Measurements from ENCODE around the gene GIT2. TPM values are rescaled to one million over a fixed set of nuclear protein-coding genes. Genes with fewer than 3 reads are reported as not detected.
A peak's percentile ranks its signal among the peaks of the same experiment; 100 is the strongest.
"Not testable (repeated sequence)": the region's sequence is repeated elsewhere in the genome, so short reads cannot be mapped to it uniquely, and the experiment has no call there.

The GIT2 gene
- total RNA-seq, 8 experiments from 2014 or later = 15.5 to 52.4 (median 23.8) TPM

DNA sequence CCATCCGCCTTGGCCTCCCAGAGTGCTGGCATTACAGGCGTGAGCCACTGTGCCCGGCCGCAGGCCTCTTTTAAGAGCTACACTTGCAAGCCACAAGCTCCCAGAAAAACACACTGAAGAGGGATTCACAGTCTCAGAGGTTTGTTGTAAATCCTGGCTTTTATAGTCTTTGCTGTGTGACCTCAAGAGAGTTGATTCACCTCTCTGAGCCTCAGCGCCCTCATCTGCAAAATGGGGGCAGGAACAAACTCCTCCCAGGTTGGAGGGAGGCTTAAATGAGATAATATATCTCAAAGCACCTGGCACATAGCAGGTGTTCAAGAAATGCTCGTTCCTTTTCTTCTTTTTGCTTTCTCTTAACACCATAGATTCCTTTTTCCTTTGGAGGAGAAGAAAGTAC, 100.0 kb downstream of the GIT2 start:
- in situ Hi-C loops (cut with MboI; ENCODE audit: low pct_unique_long_range_greater_than_20kb in 2 of 9, low sequenced_read_pairs in 9 of 9, unreplicated experiment in 9 of 9) = loop anchor here in 2 of 9 experiments (25.0 kb wide), 1 partner anchor 309 kb away; no protein-coding TSS in a partner anchor
- H3K27ac ChIP-seq = no peak overlapping the region
- peaks cover 5 to 6% of the 10 kb centered on the region in 2 donors for H3K4me1 ChIP-seq (replicated peaks in 1 of 2)
- H3K4me3 ChIP-seq = no peak overlapping the region
- ATAC-seq (replicated peaks in 6 of 8) = no peak
- 38 to 100% (median 74%) methylated on average over 1 to 4 of the region's 6 CpGs; no CpG with 5 or more reads in 5 of the 10 experiments for WGBS, 10 experiments

GRCh38 chr12:109894939-109895338, 101.2 kb downstream of the GIT2 start:
- in situ Hi-C loops (cut with MboI; ENCODE audit: low pct_unique_long_range_greater_than_20kb in 2 of 9, low sequenced_read_pairs in 9 of 9, unreplicated experiment in 9 of 9) = loop anchor here in 2 of 9 experiments (25.0 kb wide), 1 partner anchor 308 kb away; no protein-coding TSS in a partner anchor
- Histone ChIP-seq H3K4me3 (no peak overlapping the region), H3K27ac (no peak overlapping the region), H3K4me1 (replicated peaks in 1 of 2) (peaks cover 6 to 11% of the 10 kb centered on the region in 2 donors)
- ATAC-seq (replicated peaks in 6 of 8) = no peak
- WGBS, 10 experiments = 38 to 100% (median 80%) methylated on average over 1 to 2 of the region's 4 CpGs; no CpG with 5 or more reads in 7 of the 10 experiments

GRCh38 chr12:109893261-109893995, 102.7 kb downstream of the GIT2 start:
- H3K4me1 ChIP-seq (replicated peaks in 1 of 2) = peaks cover 10 to 18% of the 10 kb centered on the region in 2 donors
- no peak overlapping the region for H3K27ac ChIP-seq
- ATAC-seq (replicated peaks in 6 of 8) = no peak
- in situ Hi-C loops (cut with MboI; ENCODE audit: low pct_unique_long_range_greater_than_20kb in 2 of 9, low sequenced_read_pairs in 9 of 9, unreplicated experiment in 9 of 9) = loop anchor here in 2 of 9 experiments (25.0 kb wide), 1 partner anchor 306 kb away; no protein-coding TSS in a partner anchor
- H3K4me3 ChIP-seq = no peak overlapping the region
- WGBS, 10 experiments = 55 to 100% (median 80%) methylated on average over 1 to 7 of the region's 7 CpGs; no CpG with 5 or more reads in 2 of the 10 experiments

GRCh38 chr12:109892748-109893147, 103.4 kb downstream of the GIT2 start:
- peaks cover 10 to 18% of the 10 kb centered on the region in 2 donors for H3K4me1 ChIP-seq (replicated peaks in 1 of 2)
- no peak for ATAC-seq (replicated peaks in 6 of 8)
- 27 to 90% (median 83%) methylated on average over 2 to 4 of the region's 4 CpGs; no CpG with 5 or more reads in 5 of the 10 experiments for WGBS, 10 experiments
- H3K27ac ChIP-seq = no peak overlapping the region
- in situ Hi-C loops (cut with MboI; ENCODE audit: low pct_unique_long_range_greater_than_20kb in 2 of 9, low sequenced_read_pairs in 9 of 9, unreplicated experiment in 9 of 9) = loop anchor here in 2 of 9 experiments (25.0 kb wide), 1 partner anchor 305 kb away; no protein-coding TSS in a partner anchor
- no peak overlapping the region for H3K4me3 ChIP-seq

DNA sequence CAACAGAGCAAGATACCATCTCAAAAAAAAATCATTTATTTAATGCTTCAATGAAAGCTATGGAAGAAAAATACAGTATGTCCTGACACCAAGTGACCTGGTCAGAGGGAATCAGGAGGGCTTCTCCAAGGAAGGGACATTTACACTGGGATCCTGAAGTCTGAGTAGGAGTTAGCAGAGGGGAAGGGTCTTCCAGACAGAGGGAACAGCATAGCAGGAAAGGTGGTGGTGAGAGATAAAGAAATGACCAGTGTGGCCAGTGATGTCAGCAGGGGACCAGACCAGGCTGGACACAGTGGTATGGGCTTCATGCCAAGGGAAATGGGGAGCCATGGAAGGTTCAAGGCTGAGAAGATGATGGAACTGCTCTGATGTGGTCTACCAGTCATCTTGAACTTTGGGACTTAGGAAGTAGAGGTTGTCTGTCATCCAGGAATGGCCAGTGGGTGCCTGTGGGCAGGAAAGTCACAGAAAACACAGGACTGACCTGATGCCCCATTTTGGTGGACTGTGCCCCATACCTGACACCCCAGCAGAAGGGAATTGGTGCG, 103.9 kb downstream of the GIT2 start:
- no peak for ATAC-seq (replicated peaks in 6 of 8)
- Histone ChIP-seq H3K27ac (no peak overlapping the region), H3K4me3 (no peak overlapping the region), H3K4me1 (replicated peaks in 1 of 2) (peaks cover 10 to 18% of the 10 kb centered on the region in 2 donors)
- in situ Hi-C loops (cut with MboI; ENCODE audit: low pct_unique_long_range_greater_than_20kb in 2 of 9, low sequenced_read_pairs in 9 of 9, unreplicated experiment in 9 of 9) = loop anchor here in 2 of 9 experiments (25.0 kb wide), 1 partner anchor 305 kb away; no protein-coding TSS in a partner anchor
- WGBS, 10 experiments = 80 to 100% methylated on average over 1 of the region's 1 CpG; no CpG with 5 or more reads in 8 of the 10 experiments

DNA sequence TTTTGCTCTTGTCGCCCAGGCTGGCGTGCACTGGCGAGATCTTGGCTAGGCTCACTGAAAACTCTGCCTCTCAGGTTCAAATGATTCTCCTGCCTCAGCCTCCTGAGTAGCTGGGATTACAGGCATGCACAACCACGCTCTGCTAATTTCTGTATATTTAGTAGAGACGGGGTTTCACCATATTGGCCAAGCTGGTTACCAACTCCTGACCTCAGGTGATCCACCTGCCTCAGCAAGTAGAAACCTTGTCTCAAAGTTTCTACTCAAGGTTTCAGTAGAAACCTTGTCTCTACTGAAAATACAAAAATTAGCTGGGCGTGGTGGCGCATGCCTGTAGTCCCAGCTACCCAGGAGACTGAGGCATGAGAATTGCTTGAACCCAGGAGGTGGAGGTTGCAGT, 104.4 kb downstream of the GIT2 start:
- in situ Hi-C loops (cut with MboI; ENCODE audit: low pct_unique_long_range_greater_than_20kb in 2 of 9, low sequenced_read_pairs in 9 of 9, unreplicated experiment in 9 of 9) = loop anchor here in 2 of 9 experiments (25.0 kb wide), 1 partner anchor 304 kb away; no protein-coding TSS in a partner anchor
- WGBS, 10 experiments = 60 to 100% (median 93%) methylated on average over 1 to 7 of the region's 7 CpGs; no CpG with 5 or more reads in 2 of the 10 experiments
- not testable (repeated sequence) for H3K4me3 ChIP-seq; ATAC-seq (replicated peaks in 6 of 8); H3K27ac ChIP-seq
- peaks cover 10 to 18% of the 10 kb centered on the region in 2 donors for H3K4me1 ChIP-seq (replicated peaks in 1 of 2)

GRCh38 chr12:109890620-109891170, 105.5 kb downstream of the GIT2 start:
- no peak overlapping the region for H3K4me3 ChIP-seq
- no peak overlapping the region for H3K27ac ChIP-seq
- H3K4me1 ChIP-seq (replicated peaks in 1 of 2) = peaks cover 10 to 18% of the 10 kb centered on the region in 2 donors
- in situ Hi-C loops (cut with MboI; ENCODE audit: low pct_unique_long_range_greater_than_20kb in 2 of 9, low sequenced_read_pairs in 9 of 9, unreplicated experiment in 9 of 9) = loop anchor here in 2 of 9 experiments (25.0 kb wide), 1 partner anchor 303 kb away; no protein-coding TSS in a partner anchor
- 74 to 100% (median 84%) methylated on average over 1 to 11 of the region's 13 CpGs for WGBS, 10 experiments
- ATAC-seq (replicated peaks in 6 of 8) = peak in 1 of 8 experiments; percentile 36

- Histone ChIP-seq H3K4me3 (no peak overlapping the region), H3K27ac (no peak overlapping the region), H3K4me1 (replicated peaks in 1 of 2) (peaks cover 10 to 18% of the 10 kb centered on the region in 2 donors)
- in situ Hi-C loops (cut with MboI; ENCODE audit: low pct_unique_long_range_greater_than_20kb in 2 of 9, low sequenced_read_pairs in 9 of 9, unreplicated experiment in 9 of 9) = loop anchor here in 2 of 9 experiments (25.0 kb wide), 1 partner anchor 301 kb away; no protein-coding TSS in a partner anchor
- WGBS, 10 experiments = 3 to 100% (median 71%) methylated on average over 2 to 10 of the region's 12 CpGs; no CpG with 5 or more reads in 2 of the 10 experiments
- ATAC-seq (replicated peaks in 6 of 8) = peak in 3 of 8 experiments; percentile 82 to 94 (median 93)
These were observed 107.8 kb downstream of the GIT2 start for GRCh38 chr12:109888179-109889020.

DNA sequence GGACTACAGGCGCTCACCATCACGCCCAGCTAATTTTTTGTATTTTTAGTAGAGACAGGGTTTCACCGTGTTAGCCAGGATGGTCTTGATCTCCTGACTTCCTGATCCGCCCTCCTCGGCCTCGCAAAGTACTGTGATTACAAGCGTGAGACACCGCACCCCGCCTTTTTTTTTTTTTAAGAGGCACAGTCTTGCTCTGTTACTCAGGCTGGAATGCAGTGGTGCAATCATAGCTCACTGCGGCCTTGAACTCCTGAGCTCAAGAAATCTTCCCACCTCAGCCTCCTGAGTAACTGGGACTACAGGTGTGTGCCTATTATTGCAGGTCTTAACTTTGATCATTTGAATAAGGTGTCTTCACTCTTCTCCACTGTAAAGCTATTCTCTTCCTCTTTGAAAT, 110.6 kb downstream of the GIT2 start:
- no peak for ATAC-seq (replicated peaks in 6 of 8)
- Histone ChIP-seq H3K4me3 (no peak overlapping the region), H3K27ac (no peak overlapping the region), H3K4me1 (replicated peaks in 1 of 2) (peaks cover 12 to 13% of the 10 kb centered on the region in 2 donors)
- in situ Hi-C loops (cut with MboI; ENCODE audit: low pct_unique_long_range_greater_than_20kb in 2 of 9, low sequenced_read_pairs in 9 of 9, unreplicated experiment in 9 of 9) = loop anchor here in 2 of 9 experiments (25.0 kb wide), 1 partner anchor 298 kb away; no protein-coding TSS in a partner anchor
- WGBS, 10 experiments = 67 to 100% (median 90%) methylated on average over 2 to 10 of the region's 10 CpGs; no CpG with 5 or more reads in 2 of the 10 experiments

DNA sequence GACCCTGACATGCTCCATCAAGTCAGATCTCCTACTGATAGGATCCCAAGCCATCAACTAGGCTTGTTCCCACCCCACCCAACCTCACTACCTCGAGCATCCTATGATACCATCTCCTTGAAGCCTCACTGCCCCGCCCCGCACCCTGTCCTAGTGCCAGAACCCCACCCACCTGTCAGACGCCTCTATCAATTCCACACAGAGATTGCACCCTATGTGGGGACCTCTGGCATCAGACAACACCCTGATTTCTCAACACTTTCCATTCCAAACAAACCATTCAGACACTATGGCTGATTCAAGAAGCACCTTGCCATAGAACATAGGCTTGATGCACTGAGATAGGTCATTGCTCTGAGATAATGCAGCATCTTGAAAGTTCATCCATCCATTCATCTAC, 112.7 kb downstream of the GIT2 start:
- ATAC-seq (replicated peaks in 6 of 8) = no peak
- 0% methylated on average over 1 of the region's 4 CpGs; no CpG with 5 or more reads in 9 of the 10 experiments for WGBS, 10 experiments
- no peak overlapping the region for H3K27ac ChIP-seq
- H3K4me3 ChIP-seq = no peak overlapping the region
- in situ Hi-C loops (cut with MboI; ENCODE audit: low pct_unique_long_range_greater_than_20kb in 2 of 9, low sequenced_read_pairs in 9 of 9, unreplicated experiment in 9 of 9) = loop anchor here in 2 of 9 experiments (25.0 kb wide), 1 partner anchor 296 kb away; no protein-coding TSS in a partner anchor
- H3K4me1 ChIP-seq (replicated peaks in 1 of 2) = peaks cover 6 to 9% of the 10 kb centered on the region in 2 donors

DNA sequence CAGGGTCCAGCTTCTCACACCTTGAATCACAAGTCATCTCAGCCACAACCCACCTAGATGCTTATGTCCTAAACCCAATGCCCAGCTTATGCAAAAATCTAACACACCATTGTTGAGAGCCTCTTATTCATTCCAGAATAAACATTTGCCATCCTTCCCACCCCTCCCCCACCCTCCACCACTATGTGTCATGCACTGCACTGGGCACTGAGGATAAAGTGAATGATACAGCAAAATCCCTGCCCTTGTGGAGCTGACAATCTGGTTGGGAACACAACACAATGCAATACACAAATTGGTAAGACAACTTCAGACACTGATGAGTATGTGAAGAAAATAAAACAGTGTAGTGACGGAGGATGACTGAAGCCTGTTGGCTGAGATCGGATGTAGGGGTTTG, 114.4 kb downstream of the GIT2 start:
- no peak overlapping the region for H3K27ac ChIP-seq
- in situ Hi-C loops (cut with MboI; ENCODE audit: low pct_unique_long_range_greater_than_20kb in 2 of 9, low sequenced_read_pairs in 9 of 9, unreplicated experiment in 9 of 9) = loop anchor here in 2 of 9 experiments (25.0 kb wide), 1 partner anchor 294 kb away; no protein-coding TSS in a partner anchor
- H3K4me3 ChIP-seq = no peak overlapping the region
- WGBS, 10 experiments = 87 to 100% (median 100%) methylated on average over 1 to 2 of the region's 2 CpGs; no CpG with 5 or more reads in 6 of the 10 experiments
- ATAC-seq (replicated peaks in 6 of 8) = no peak
- H3K4me1 ChIP-seq (replicated peaks in 1 of 2) = peaks cover 6 to 16% of the 10 kb centered on the region in 2 donors

DNA sequence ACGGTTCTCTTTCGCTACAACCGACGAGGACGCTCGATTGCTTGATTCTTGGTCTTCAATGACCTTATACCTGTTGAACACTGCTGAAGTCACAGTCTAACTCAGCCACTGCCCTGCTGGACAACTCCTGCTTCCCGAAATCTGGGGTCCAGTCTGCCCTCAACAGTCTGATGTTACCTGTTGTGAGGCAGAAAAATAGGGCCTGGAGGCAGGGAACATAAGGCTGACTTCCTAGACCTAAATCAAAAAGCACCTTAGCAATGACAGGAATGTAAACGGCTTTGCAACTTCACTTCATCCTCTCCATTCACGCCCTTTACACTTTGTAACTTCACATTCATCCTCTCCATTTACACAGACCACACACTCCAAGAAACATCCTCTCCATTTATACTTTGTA, 115.2 kb downstream of the GIT2 start:
- H3K27ac ChIP-seq = no peak overlapping the region
- 0 to 23% (median 9%) methylated on average over 1 to 5 of the region's 9 CpGs; no CpG with 5 or more reads in 2 of the 10 experiments for WGBS, 10 experiments

More for the DNA sequence above, 115.2 kb downstream of the GIT2 start:
- peaks cover 6 to 16% of the 10 kb centered on the region in 2 donors for H3K4me1 ChIP-seq (replicated peaks in 1 of 2)
- peak overlapping the region; percentile 59 to 89 (median 70) for H3K4me3 ChIP-seq
- in situ Hi-C loops (cut with MboI; ENCODE audit: low pct_unique_long_range_greater_than_20kb in 2 of 9, low sequenced_read_pairs in 9 of 9, unreplicated experiment in 9 of 9) = loop anchor here in 2 of 9 experiments (25.0 kb wide), 1 partner anchor 294 kb away; no protein-coding TSS in a partner anchor
- ATAC-seq (replicated peaks in 6 of 8) = peak in 6 of 8 experiments; percentile 1 to 3 (median 2)

Measured in motor neuron (in vitro differentiated cells).